ENCODE measurements around the gene RFNG.

Gene RFNG

DNA sequence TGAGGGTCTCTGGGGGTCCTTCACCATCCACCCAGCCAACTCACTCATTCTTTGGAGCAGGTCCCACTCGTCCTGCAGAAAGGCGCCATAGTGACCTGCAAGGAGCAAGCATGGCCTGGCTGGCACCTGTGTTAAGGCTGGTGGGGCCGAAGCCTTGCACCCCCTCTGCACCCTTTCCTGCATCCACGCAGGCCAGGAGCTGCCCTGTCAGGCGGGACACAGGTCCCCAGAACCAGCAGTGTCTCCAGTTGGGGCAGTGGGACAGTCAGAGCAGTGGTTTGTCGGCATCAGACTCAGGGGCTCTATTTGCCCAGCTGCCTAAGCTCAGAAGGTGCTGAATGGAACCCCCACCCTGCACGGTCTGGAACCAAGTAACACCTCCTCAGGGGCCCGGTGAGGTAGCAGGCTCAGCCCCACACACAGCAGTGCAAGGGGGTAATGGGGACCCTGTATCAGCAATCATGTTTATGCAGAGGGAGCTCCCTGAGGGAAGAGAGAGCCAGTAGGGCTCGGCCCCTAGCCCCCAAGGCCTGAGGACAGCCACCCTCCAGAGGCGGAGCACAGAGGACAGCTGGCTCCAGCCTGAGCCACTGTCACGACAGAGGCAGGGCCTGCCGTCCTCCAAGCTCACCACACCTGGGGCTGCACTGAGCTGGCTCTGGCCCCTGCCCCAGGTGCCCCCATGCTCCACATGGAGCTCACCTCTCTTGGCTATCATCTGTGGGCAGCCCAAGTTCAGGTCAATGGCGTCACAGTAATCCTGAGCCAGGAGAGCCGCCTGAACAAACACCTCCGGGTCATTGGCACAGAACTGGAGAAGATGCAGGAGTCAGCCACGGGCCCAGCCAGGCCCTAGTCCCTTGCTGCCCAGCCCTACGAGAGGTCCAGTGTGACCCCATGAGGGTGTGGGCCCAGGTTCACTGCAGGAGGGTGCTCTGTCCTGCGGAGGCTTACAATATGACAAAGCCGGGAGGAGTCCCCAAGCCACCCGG lies 12.1 kb upstream of the RFNG start:
- Histone ChIP-seq H3K36me3 (ENCODE audit: control insufficient read depth in 4 of 4, insufficient read depth in 4 of 4, low read length in 3 of 4) (peaks cover 7 to 57% (median 38%) of the 10 kb centered on the region in 4 experiments), H3K27me3 (replicated peaks in 2 of 5; ENCODE audit: control insufficient read depth in 4 of 5, insufficient read depth in 5 of 5, low read length in 4 of 5) (no peaks in the 10 kb centered on the region), H3K9me3 (ENCODE audit: control extremely low read depth in 1 of 5, control insufficient read depth in 4 of 5, insufficient read depth in 2 of 5, low read depth in 1 of 5, low read length in 4 of 5) (no peaks in the 10 kb centered on the region), H3K4me1 (ENCODE audit: control extremely low read depth in 1 of 4, control insufficient read depth in 4 of 4, insufficient read depth in 4 of 4, low read length in 3 of 4) (peaks cover 0 to 24% (median 16%) of the 10 kb centered on the region in 4 experiments), H3K4me3 (ENCODE audit: control insufficient read depth in 1 of 7, extremely low read depth in 1 of 7, insufficient read depth in 4 of 7, low read depth in 2 of 7, low read length in 6 of 7) (peak overlapping the region in 2 of 7 experiments; percentile 11 to 89), H3K27ac (ENCODE audit: insufficient read depth in 1 of 2, low read depth in 1 of 2, low read length in 2 of 2, poor library complexity in 1 of 2, severe bottlenecking in 2 of 2) (no peak overlapping the region)
- ChIA-PET POLR2A (interaction anchor here (0.5 kb wide), 1 partner anchor 359 kb away, joined by 3 read pairs; no protein-coding TSS in a partner anchor), CTCF (interaction anchor here (0.7 kb wide), 1 partner anchor 31 kb away, joined by 3 read pairs; no protein-coding TSS in a partner anchor)
- DNase-seq = no peak
- WGBS (ENCODE audit: insufficient coverage) = 96% methylated on average over 19 of the region's 20 CpGs

DNA sequence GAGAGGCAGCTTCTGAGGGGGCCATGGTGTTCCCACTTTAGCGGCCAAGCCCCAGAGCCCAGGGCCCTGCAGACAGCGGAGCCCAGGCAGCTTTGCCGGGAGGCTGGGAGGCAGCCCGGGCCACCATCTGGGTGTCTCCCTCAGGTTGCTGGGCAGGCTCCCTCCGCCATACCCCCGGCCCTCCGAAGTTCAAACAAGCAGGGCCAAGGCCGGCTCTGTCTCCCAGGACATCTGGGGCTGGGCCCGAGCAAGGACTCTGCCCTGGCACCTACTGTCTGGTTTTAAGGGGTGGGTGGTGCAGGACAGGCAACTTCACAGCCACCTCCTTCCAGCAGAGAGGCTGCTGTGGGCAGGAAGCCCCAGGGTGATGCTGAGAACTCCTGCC lies 11.4 kb upstream of the RFNG start:
- POLR2A ChIA-PET = no interaction called here

DNA sequence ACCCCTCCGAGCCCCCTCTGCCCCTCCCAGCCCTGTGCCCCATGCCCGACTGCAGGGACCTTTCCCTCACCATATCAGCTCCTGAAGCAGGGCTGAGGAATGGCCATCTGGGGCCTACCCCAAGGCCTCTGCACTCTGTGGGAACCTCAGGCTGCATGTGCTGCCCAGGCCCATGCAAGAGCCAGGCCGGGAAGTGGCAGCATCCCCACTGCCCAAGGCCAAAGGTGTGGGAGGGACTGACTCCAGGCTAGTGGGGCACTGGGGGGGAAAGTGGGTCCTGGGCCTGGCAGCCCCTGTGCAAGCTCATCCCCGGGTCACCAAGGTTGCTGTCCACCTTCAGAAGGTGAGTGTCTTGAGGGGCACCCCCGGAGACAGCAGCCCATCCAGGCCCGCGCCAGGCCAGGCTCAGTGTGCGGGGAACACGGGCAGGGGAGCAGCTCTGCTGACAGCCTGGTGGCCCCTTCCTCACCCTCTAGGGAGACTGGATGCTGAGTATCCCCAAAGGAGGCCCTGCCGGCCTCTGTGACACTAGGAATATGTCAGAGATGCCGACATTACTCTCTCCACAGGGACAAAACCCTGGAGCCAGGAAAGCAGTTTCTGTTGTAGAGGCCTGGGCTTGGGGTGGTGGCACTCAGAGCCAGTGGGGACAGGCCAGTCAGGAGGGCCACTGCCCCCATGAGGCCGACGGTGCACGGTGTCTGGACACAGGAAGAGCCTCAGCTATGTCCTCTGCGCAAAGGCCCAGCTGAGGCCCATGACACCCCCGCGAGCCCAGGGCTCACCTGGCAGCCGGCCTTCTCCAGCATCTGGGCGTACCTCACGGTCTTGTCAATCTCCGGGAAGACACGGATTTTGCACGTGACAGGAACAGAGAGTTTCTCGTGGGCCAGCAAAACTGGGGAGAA lies 10.7 kb upstream of the RFNG start:
- Histone ChIP-seq H3K27ac (ENCODE audit: insufficient read depth in 1 of 2, low read depth in 1 of 2, low read length in 2 of 2, poor library complexity in 1 of 2, severe bottlenecking in 2 of 2) (no peak overlapping the region), H3K4me3 (ENCODE audit: control insufficient read depth in 1 of 7, extremely low read depth in 1 of 7, insufficient read depth in 4 of 7, low read depth in 2 of 7, low read length in 6 of 7) (no peak overlapping the region), H3K4me1 (ENCODE audit: control extremely low read depth in 1 of 4, control insufficient read depth in 4 of 4, insufficient read depth in 4 of 4, low read length in 3 of 4) (peaks cover 0 to 24% (median 16%) of the 10 kb centered on the region in 4 experiments), H3K9me3 (ENCODE audit: control extremely low read depth in 1 of 5, control insufficient read depth in 4 of 5, insufficient read depth in 2 of 5, low read depth in 1 of 5, low read length in 4 of 5) (no peaks in the 10 kb centered on the region), H3K36me3 (ENCODE audit: control insufficient read depth in 4 of 4, insufficient read depth in 4 of 4, low read length in 3 of 4) (peaks cover 7 to 71% (median 47%) of the 10 kb centered on the region in 4 experiments), H3K27me3 (replicated peaks in 2 of 5; ENCODE audit: control insufficient read depth in 4 of 5, insufficient read depth in 5 of 5, low read length in 4 of 5) (no peaks in the 10 kb centered on the region)
- ChIA-PET CTCF (interaction anchor here (0.6 to 1.3 kb wide), 2 partner anchors 18 to 25 kb away, joined by 3 to 4 read pairs; partner anchors contain the start of gene DCXR), POLR2A (no interaction called here)
- no peak for DNase-seq
- 96% methylated on average over 21 of the region's 24 CpGs for WGBS (ENCODE audit: insufficient coverage)

More for the DNA sequence above, 11.4 kb upstream of the RFNG start:
- no peak overlapping the region for H3K27ac ChIP-seq (ENCODE audit: insufficient read depth in 1 of 2, low read depth in 1 of 2, low read length in 2 of 2, poor library complexity in 1 of 2, severe bottlenecking in 2 of 2)
- H3K4me3 ChIP-seq (ENCODE audit: control insufficient read depth in 1 of 7, extremely low read depth in 1 of 7, insufficient read depth in 4 of 7, low read depth in 2 of 7, low read length in 6 of 7) = no peak overlapping the region
- H3K27me3 ChIP-seq (replicated peaks in 2 of 5; ENCODE audit: control insufficient read depth in 4 of 5, insufficient read depth in 5 of 5, low read length in 4 of 5) = no peaks in the 10 kb centered on the region
- peaks cover 0 to 24% (median 16%) of the 10 kb centered on the region in 4 experiments for H3K4me1 ChIP-seq (ENCODE audit: control extremely low read depth in 1 of 4, control insufficient read depth in 4 of 4, insufficient read depth in 4 of 4, low read length in 3 of 4)
- 89% methylated on average over 7 of the region's 9 CpGs for WGBS (ENCODE audit: insufficient coverage)
- CTCF ChIA-PET = interaction anchor here (1.3 kb wide), 1 partner anchor 25 kb away, joined by 4 read pairs; the partner anchor contains the start of gene DCXR
- DNase-seq = no peak
- H3K36me3 ChIP-seq (ENCODE audit: control insufficient read depth in 4 of 4, insufficient read depth in 4 of 4, low read length in 3 of 4) = peaks cover 7 to 64% (median 41%) of the 10 kb centered on the region in 4 experiments
- no peaks in the 10 kb centered on the region for H3K9me3 ChIP-seq (ENCODE audit: control extremely low read depth in 1 of 5, control insufficient read depth in 4 of 5, insufficient read depth in 2 of 5, low read depth in 1 of 5, low read length in 4 of 5)

DNA sequence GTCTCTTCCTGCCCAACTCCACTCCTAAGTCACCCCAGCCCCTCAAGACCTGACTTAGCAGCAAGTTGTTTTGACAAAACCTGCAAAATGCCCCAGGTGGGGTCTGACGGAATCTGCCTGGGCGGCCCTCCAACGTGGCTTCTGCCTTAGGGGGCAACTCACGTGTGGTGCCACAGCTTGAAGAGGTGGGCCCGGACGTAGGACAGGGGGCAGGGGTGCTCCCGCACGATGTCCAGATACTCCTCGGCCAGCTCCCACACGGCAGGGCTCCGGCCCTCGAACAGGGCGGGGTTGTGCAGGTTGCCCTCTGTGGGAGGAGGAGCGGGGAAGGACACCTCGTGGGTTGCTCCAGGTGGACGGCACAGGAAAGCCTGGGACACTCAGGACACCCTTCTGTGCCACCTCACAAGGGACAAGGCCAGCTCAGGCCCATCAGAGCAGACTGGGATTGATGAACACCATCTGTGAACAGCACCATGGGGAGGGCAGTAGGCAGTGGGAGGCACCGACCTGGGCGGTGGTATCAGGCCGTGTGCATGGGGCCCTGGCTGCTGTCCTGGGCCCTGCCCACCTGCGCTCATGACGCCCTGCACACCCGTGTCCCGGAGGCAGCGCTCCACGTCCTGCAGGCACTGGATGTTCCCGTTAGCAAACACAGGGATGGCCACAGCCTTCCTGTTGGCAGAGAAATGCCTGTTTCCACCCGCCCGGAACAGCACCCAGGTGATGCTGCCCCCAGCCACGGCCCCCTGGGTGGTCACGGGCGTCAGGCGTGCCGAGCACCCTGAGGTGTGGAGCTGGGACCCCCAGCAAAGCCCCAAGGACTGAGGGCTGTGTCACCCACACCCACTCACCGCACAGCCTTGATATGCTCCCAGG lies 9.7 kb upstream of the RFNG start:
- Histone ChIP-seq H3K36me3 (ENCODE audit: control insufficient read depth in 4 of 4, insufficient read depth in 4 of 4, low read length in 3 of 4) (peaks cover 7 to 81% (median 54%) of the 10 kb centered on the region in 4 experiments), H3K4me1 (ENCODE audit: control extremely low read depth in 1 of 4, control insufficient read depth in 4 of 4, insufficient read depth in 4 of 4, low read length in 3 of 4) (peaks cover 0 to 21% (median 14%) of the 10 kb centered on the region in 4 experiments), H3K9me3 (ENCODE audit: control extremely low read depth in 1 of 5, control insufficient read depth in 4 of 5, insufficient read depth in 2 of 5, low read depth in 1 of 5, low read length in 4 of 5) (no peaks in the 10 kb centered on the region), H3K27ac (ENCODE audit: insufficient read depth in 1 of 2, low read depth in 1 of 2, low read length in 2 of 2, poor library complexity in 1 of 2, severe bottlenecking in 2 of 2) (no peak overlapping the region), H3K4me3 (ENCODE audit: control insufficient read depth in 1 of 7, extremely low read depth in 1 of 7, insufficient read depth in 4 of 7, low read depth in 2 of 7, low read length in 6 of 7) (no peak overlapping the region), H3K27me3 (replicated peaks in 2 of 5; ENCODE audit: control insufficient read depth in 4 of 5, insufficient read depth in 5 of 5, low read length in 4 of 5) (no peaks in the 10 kb centered on the region)
- ChIA-PET CTCF (interaction anchor here (0.6 kb wide), 2 partner anchors 17 to 452 kb away, joined by 3 read pairs; no protein-coding TSS in a partner anchor), POLR2A (interaction anchor here (1.2 kb wide), 1 partner anchor 9 kb away, joined by 3 read pairs; no protein-coding TSS in a partner anchor)
- whole genome bisulfite sequencing (ENCODE audit: insufficient coverage) = 95% methylated on average over 30 of the region's 34 CpGs
- DNase-seq = no peak

DNA sequence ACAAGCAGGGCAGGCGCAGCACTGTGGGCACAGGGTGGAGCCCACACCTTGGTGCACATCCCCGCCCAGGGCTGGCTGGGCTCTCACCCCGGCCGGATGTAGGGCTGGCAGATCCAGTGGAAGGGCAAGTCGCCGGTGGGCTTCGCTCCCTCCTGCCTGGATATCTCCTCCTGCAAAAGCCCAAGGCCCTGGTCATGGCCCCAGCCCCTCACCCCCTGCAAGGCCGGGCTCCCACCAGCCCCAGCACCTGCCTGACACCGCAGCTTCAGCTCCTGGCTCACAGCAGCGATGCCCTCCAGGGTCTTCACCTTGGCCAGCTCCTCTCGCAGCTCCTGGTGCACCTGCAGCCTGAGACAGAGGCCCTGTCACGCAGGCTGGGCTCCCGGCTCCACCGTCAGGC lies 9.0 kb upstream of the RFNG start:
- H3K9me3 ChIP-seq (ENCODE audit: control extremely low read depth in 1 of 5, control insufficient read depth in 4 of 5, insufficient read depth in 2 of 5, low read depth in 1 of 5, low read length in 4 of 5) = no peaks in the 10 kb centered on the region
- H3K27me3 ChIP-seq (replicated peaks in 2 of 5; ENCODE audit: control insufficient read depth in 4 of 5, insufficient read depth in 5 of 5, low read length in 4 of 5) = no peaks in the 10 kb centered on the region
- peaks cover 0 to 16% (median 11%) of the 10 kb centered on the region in 4 experiments for H3K4me1 ChIP-seq (ENCODE audit: control extremely low read depth in 1 of 4, control insufficient read depth in 4 of 4, insufficient read depth in 4 of 4, low read length in 3 of 4)
- POLR2A ChIA-PET = interaction anchor here (1.2 kb wide), 1 partner anchor 8 kb away, joined by 3 read pairs; no protein-coding TSS in a partner anchor
- DNase-seq = no peak
- CTCF ChIA-PET = interaction anchor here (0.6 to 1.7 kb wide), 2 partner anchors 10 to 453 kb away, joined by 3 to 5 read pairs; no protein-coding TSS in a partner anchor
- peaks cover 9 to 88% (median 58%) of the 10 kb centered on the region in 4 experiments for H3K36me3 ChIP-seq (ENCODE audit: control insufficient read depth in 4 of 4, insufficient read depth in 4 of 4, low read length in 3 of 4)
- H3K27ac ChIP-seq (ENCODE audit: insufficient read depth in 1 of 2, low read depth in 1 of 2, low read length in 2 of 2, poor library complexity in 1 of 2, severe bottlenecking in 2 of 2) = no peak overlapping the region
- whole genome bisulfite sequencing (ENCODE audit: insufficient coverage) = 89% methylated on average over 12 of the region's 14 CpGs
- no peak overlapping the region for H3K4me3 ChIP-seq (ENCODE audit: control insufficient read depth in 1 of 7, extremely low read depth in 1 of 7, insufficient read depth in 4 of 7, low read depth in 2 of 7, low read length in 6 of 7)

DNA sequence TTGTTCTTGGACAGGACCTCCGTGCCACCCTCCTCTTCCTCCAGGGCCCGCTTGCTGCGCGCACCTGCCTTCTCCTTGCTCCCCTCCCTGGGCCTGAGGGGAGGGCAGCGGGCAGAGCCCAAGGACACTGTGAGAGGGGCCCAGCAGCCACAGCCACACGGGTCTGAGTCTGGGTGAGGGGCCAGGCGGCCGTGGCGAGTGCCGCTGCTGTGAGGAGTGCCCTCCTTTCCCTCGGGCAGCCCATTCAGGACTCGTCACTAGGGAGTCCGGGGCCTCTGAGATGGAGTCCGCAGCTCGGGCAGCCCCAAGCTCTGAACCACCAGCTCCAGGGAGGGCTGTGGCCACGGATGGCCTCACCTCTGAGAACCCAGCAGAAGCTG lies 8.4 kb upstream of the RFNG start:
- POLR2A ChIA-PET = no interaction called here
- H3K27me3 ChIP-seq (replicated peaks in 2 of 5; ENCODE audit: control insufficient read depth in 4 of 5, insufficient read depth in 5 of 5, low read length in 4 of 5) = no peaks in the 10 kb centered on the region
- H3K4me3 ChIP-seq (ENCODE audit: control insufficient read depth in 1 of 7, extremely low read depth in 1 of 7, insufficient read depth in 4 of 7, low read depth in 2 of 7, low read length in 6 of 7) = no peak overlapping the region
- peaks cover 0 to 13% (median 9%) of the 10 kb centered on the region in 4 experiments for H3K4me1 ChIP-seq (ENCODE audit: control extremely low read depth in 1 of 4, control insufficient read depth in 4 of 4, insufficient read depth in 4 of 4, low read length in 3 of 4)
- 93% methylated on average over 11 of the region's 16 CpGs for WGBS (ENCODE audit: insufficient coverage)
- no peaks in the 10 kb centered on the region for H3K9me3 ChIP-seq (ENCODE audit: control extremely low read depth in 1 of 5, control insufficient read depth in 4 of 5, insufficient read depth in 2 of 5, low read depth in 1 of 5, low read length in 4 of 5)
- H3K36me3 ChIP-seq (ENCODE audit: control insufficient read depth in 4 of 4, insufficient read depth in 4 of 4, low read length in 3 of 4) = peaks cover 11 to 94% (median 61%) of the 10 kb centered on the region in 4 experiments
- H3K27ac ChIP-seq (ENCODE audit: insufficient read depth in 1 of 2, low read depth in 1 of 2, low read length in 2 of 2, poor library complexity in 1 of 2, severe bottlenecking in 2 of 2) = no peak overlapping the region
- no peak for DNase-seq
- CTCF ChIA-PET = interaction anchor here (1.7 kb wide), 1 partner anchor 10 kb away, joined by 5 read pairs; no protein-coding TSS in a partner anchor
